K562 (cell line): Measurements from ENCODE around the gene RERE. TPM values are rescaled to one million over a fixed set of nuclear protein-coding genes. Genes with fewer than 3 reads are reported as not detected.

Source experiments
- ATAC-seq: fragments of 200-7000 bp; cut with Tn5 transposase; 3 replicates; pipeline ENCODE4 v1.9.1; 2020; ENCODE audit warnings: moderate library complexity
- BruUV-seq: library from RNA; stranded (reverse); fragments of 400-500 nt; replicated peaks from 2 replicates; lab custom pipeline; 2021; lab: Mats Ljungman, UMichigan
- CTCF ChIA-PET: fragments of 300-600 bp; formaldehyde crosslinking; extraction: SDS; loops from one replicate; lab custom pipeline; 2021; ENCODE audit warnings: low intra/inter-chr PET ratio; lab: Yijun Ruan, JAX
- POLR2A ChIA-PET: fragments of 300-600, 350-650 bp; sonication (Branson Sonifier 250); formaldehyde crosslinking; extraction: SDS; loops from one replicate; lab custom pipeline; 2021; ENCODE audit warnings: antibody characterized with exemption, inconsistent platforms; lab: Yijun Ruan, JAX
- DNase-seq, 4 experiments: peaks; one replicate each; pipeline versions ENCODE4 v3.0.0 to v3.0.0-alpha.2; 2011 to 2018; ENCODE audit warnings: low spot score in 3 of 4, mixed read lengths in 3 of 4; ENCODE audit errors: extremely low read depth in 1 of 4
- FAIRE-seq: peaks from 2 replicates; lab custom pipeline; 2011; peaks lifted over from hg19 to GRCh38; lab: Jason Lieb, UNC
- H2AFZ ChIP-seq: 2 replicates; pipeline ENCODE4 v1.6.0; 2011; ENCODE audit warnings: low read depth, low read length, control low read depth, inconsistent platforms
- H3K27ac ChIP-seq: fragments of 200-600 bp; 3 replicates; pipeline ENCODE4 v1.8.0; 2011; ENCODE audit warnings: low read depth, mild to moderate bottlenecking, control low read depth, inconsistent platforms, low read length, moderate library complexity, mixed read lengths; ENCODE audit errors: extremely low read depth
- H3K27me3 ChIP-seq, 2 experiments: fragments of 300-600 bp in 1 of 2; 2 replicates in 1 of 2; 3 replicates in 1 of 2; pipeline versions ENCODE4 v1.6.0 to v1.8.0; 2011; ENCODE audit warnings: inconsistent platforms in 2 of 2, low read length in 2 of 2, mild to moderate bottlenecking in 1 of 2, mixed read lengths in 1 of 2, moderate library complexity in 1 of 2; ENCODE audit not compliant: control insufficient read depth in 2 of 2, insufficient read depth in 2 of 2
- H3K36me3 ChIP-seq: fragments of 300-600 bp; 3 replicates; pipeline ENCODE4 v1.8.0; 2011; ENCODE audit warnings: mild to moderate bottlenecking, low read length, inconsistent platforms; ENCODE audit not compliant: control insufficient read depth, insufficient read depth
- H3K4me1 ChIP-seq, 2 experiments: fragments of 200-600 bp in 1 of 2; replicated peaks in 1 of 2; 2 replicates in 1 of 2; 3 replicates in 1 of 2; pipeline versions ENCODE4 v1.5.1 to v1.8.0; 2011; ENCODE audit warnings: inconsistent platforms in 2 of 2, low read length in 2 of 2, mild to moderate bottlenecking in 1 of 2, mixed read lengths in 1 of 2, moderate library complexity in 1 of 2; ENCODE audit not compliant: control insufficient read depth in 2 of 2, insufficient read depth in 2 of 2
- H3K4me2 ChIP-seq: 2 replicates; pipeline ENCODE4 v1.6.1; 2011; ENCODE audit warnings: low read length, control low read depth, inconsistent platforms, mixed read lengths; ENCODE audit not compliant: insufficient read depth
- H3K4me3 ChIP-seq: fragments of 200-600 bp; sonication (generic), shearing (Covaris generic); 2 replicates; pipeline ENCODE4 v1.5.1; 2016; ENCODE audit warnings: control low read depth, inconsistent platforms
- H3K79me2 ChIP-seq: fragments of 200-600 bp; 3 replicates; pipeline ENCODE4 v1.8.0; 2011; ENCODE audit warnings: low read length, inconsistent platforms; ENCODE audit not compliant: control insufficient read depth, insufficient read depth
- H3K9ac ChIP-seq, 2 experiments: 2 replicates each; pipeline versions ENCODE4 v1.6.0 to v1.6.1; 2011; ENCODE audit warnings: low read depth in 2 of 2, low read length in 2 of 2, control low read depth in 1 of 2, inconsistent platforms in 1 of 2, mild to moderate bottlenecking in 1 of 2, mixed read lengths in 1 of 2; ENCODE audit not compliant: insufficient read depth in 1 of 2
- H3K9me1 ChIP-seq: one replicate; pipeline ENCODE4 v1.6.0; 2011; ENCODE audit warnings: inconsistent platforms, mild to moderate bottlenecking, low read length, moderate library complexity; ENCODE audit not compliant: control insufficient read depth, insufficient read depth
- H3K9me3 ChIP-seq: replicated peaks from 2 replicates; pipeline ENCODE4 v1.5.1; 2011; ENCODE audit warnings: low read depth, low read length, inconsistent platforms; ENCODE audit not compliant: control insufficient read depth, insufficient read depth
- H4K20me1 ChIP-seq: replicated peaks from 2 replicates; pipeline ENCODE4 v1.6.1; 2011; ENCODE audit warnings: low read length, inconsistent platforms, mixed read lengths; ENCODE audit not compliant: control insufficient read depth, insufficient read depth
- CBFA2T2 ChIP-seq: fragments of 450-650 bp; conservative IDR thresholded peaks from 2 replicates; pipeline ENCODE4 v1.6.1; 2017; ENCODE audit warnings: mild to moderate bottlenecking
- CXXC5 ChIP-seq: fragments of 250-450 bp; sonication (Bioruptor Pico); IDR thresholded peaks from 2 replicates; pipeline ENCODE4 v1.8.0; 2022; ENCODE audit warnings: inconsistent platforms, mild to moderate bottlenecking, moderate library complexity
- ESRRA ChIP-seq: fragments of 450-650 bp; IDR thresholded peaks from 2 replicates; pipeline ENCODE4 v1.6.1; 2014; ENCODE audit warnings: low read depth, mild to moderate bottlenecking, moderate library complexity, borderline replicate concordance
- LARP7 ChIP-seq: fragments of 450-650 bp; IDR thresholded peaks from 2 replicates; pipeline ENCODE4 v1.6.1; 2016
- RAD51 ChIP-seq: fragments of 450-650 bp; IDR thresholded peaks from 2 replicates; pipeline ENCODE4 v1.7.1; 2016; ENCODE audit warnings: low read depth, mild to moderate bottlenecking, borderline replicate concordance
- SP1 ChIP-seq: sonication (generic); formaldehyde crosslinking; IDR thresholded peaks from 2 replicates; pipeline ENCODE4 v1.8.1; 2022; ENCODE audit warnings: mild to moderate bottlenecking, missing genetic modification reagents
- TOE1 ChIP-seq, 2 experiments: fragments of 450-650 bp in 1 of 2; sonication (generic) in 1 of 2; formaldehyde crosslinking in 1 of 2; IDR thresholded peaks; 2 replicates each; pipeline versions ENCODE4 v1.7.1 to v1.8.0; 2016 to 2022; ENCODE audit warnings: borderline replicate concordance in 2 of 2, mild to moderate bottlenecking in 2 of 2, antibody characterized with exemption in 1 of 2, inconsistent platforms in 1 of 2, low read depth in 1 of 2, missing genetic modification reagents in 1 of 2, moderate library complexity in 1 of 2
- XRCC5 ChIP-seq: fragments of 200-400 bp; formaldehyde crosslinking; IDR thresholded peaks from 2 replicates; pipeline ENCODE4 v1.6.1; 2017; ENCODE audit warnings: low read depth, mild to moderate bottlenecking, low read length
- ZEB2 ChIP-seq: fragments of 450-650 bp; IDR thresholded peaks from 2 replicates; pipeline ENCODE4 v1.6.1; 2016
- WGBS: fragments of 100-300 bp; shearing (Covaris generic); methylation state at CpG from one replicate; pipeline ENCODE4 v1.1.6; 2016; ENCODE audit warnings: low coverage, mixed read lengths; ENCODE audit not compliant: insufficient coverage; ENCODE audit errors: missing lambda C conversion rate; 5-methylcytosine and 5-hydroxymethylcytosine counted together
- in situ Hi-C: fragments of 300-500 bp; cut with MboI; formaldehyde crosslinking; loops from 4 replicates; pipeline ENCODE4 v1.15.0; 2018; ENCODE audit warnings: inconsistent platforms, mixed read lengths
- intact Hi-C: fragments of 100-400 bp; cut with micrococcal nuclease; formaldehyde crosslinking; loops from 2 replicates; pipeline ENCODE4 v1.14.2; 2022
- polyA plus RNA-seq, 8 experiments: library from polyadenylated mRNA; depleted of rRNA in 4 of 8; stranded (reverse) in 5 of 8; unstranded in 3 of 8; fragments of >200 nt; fragmentation: Nextera tagmentation in 2 of 8; fragmentation: Illumina TruSeq in 1 of 8; extraction: Ambion mirVana in 2 of 8; extraction: Trizol in 1 of 8; gene quantifications; 2 replicates each; pipeline versions ENCODE4 v1.2.1 to v1.2.3, GENCODE V29; 2011 to 2014; ENCODE audit warnings: inconsistent platforms in 1 of 8, missing spikeins in 1 of 8
- total RNA-seq, 7 experiments: library from RNA; depleted of rRNA in 6 of 7; stranded (reverse); fragments of >200 nt in 6 of 7; fragmentation: Illumina TruSeq in 2 of 7; extraction: Trizol in 2 of 7; gene quantifications; 2 replicates each; pipeline versions ENCODE4 v1.2.1 to v1.2.3, GENCODE V29; 2011 to 2021; ENCODE audit warnings: low replicate concordance in 1 of 7
- TF ChIP-seq, protein P1 (sequence below): fragments of 450-650 bp; formaldehyde crosslinking; IDR thresholded peaks from 2 replicates; pipeline ENCODE4 v1.4.0; 2020; ENCODE audit warnings: mild to moderate bottlenecking, mixed read lengths
- TF ChIP-seq, protein P2 (sequence below), 2 experiments: IDR thresholded peaks in 1 of 2; conservative IDR thresholded peaks in 1 of 2; 2 replicates each; pipeline ENCODE4 v1.6.1; 2016; ENCODE audit warnings: low read depth in 2 of 2, mild to moderate bottlenecking in 1 of 2, missing compliant biosample characterization in 1 of 2, missing genetic modification characterization in 1 of 2, moderate library complexity in 1 of 2

The RERE gene
- total and polyA plus RNA-seq, 9 of the 15 experiments (the other 6 are each of a cell fraction or from before 2014, with no cell fraction given): 3.0 to 51.5 (median 13.4) TPM

DNA sequence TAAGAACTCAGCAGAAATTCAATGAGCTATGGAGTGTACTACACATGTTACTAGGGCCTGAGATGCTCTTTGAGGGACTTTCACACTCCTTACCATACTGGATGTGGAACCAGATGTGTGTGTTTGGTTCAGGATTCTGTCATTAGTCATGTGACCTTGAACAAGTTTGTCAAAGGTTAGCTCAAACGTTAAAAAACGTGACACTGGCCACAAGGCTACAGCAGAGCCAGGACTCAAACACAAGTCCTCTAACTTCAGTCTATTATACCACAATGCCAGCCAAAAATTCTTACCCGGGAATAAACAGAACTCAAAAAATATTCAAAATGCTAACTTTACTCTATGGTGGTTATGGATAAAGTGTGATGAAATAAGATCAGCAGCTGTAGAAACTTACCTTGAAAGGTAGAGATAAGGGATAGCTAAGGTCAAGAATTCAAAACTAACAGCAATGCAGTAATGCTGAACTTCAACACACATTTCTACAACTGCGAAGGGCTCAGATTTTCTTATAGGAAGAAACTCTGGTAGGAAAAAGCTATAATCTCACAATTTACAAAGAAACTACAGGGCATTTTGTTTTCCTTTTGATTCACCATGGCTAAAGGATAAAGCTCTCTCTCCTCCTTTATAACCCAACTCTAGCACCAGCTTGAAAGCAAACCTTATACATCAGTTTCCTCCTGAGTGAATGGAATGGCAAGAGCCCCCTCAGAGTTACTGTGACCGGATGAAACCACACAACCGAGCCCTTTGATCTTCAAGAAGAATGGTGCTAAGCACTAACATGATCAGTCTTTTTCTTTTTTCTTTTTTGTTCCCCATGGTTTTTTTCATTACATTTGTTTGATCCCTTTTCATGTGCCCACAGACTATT lies 265.6 kb downstream of the RERE start:
- peaks cover 34% of the 10 kb centered on the region; the same call in 2 of the 3 replicates for H3K36me3 ChIP-seq
- H3K9ac ChIP-seq: no peak overlapping the region
- ChIA-PET POLR2A (interaction anchor here (0.6 to 2.4 kb wide), 7 partner anchors 9 to 327 kb away, joined by 3 to 7 read pairs (median 3); partner anchors contain the start of gene ENO1), CTCF (no interaction called here)
- H3K9me3 ChIP-seq: no peaks in the 10 kb centered on the region
- no peak; the same call in 1 of the 3 replicates for ATAC-seq
- peaks cover 7% of the 10 kb centered on the region for H3K9me1 ChIP-seq
- no peak for FAIRE-seq
- H4K20me1 ChIP-seq: no peaks in the 10 kb centered on the region
- in situ Hi-C loops: no loop called here
- no peaks in the 10 kb centered on the region for H3K27me3 ChIP-seq
- H3K4me3 ChIP-seq: no peak overlapping the region
- intact Hi-C loops: no loop called here
- TF ChIP-seq LARP7: no peak
- no peak for TF ChIP-seq SP1 (CRISPR knock-in tag)
- no peak for TF ChIP-seq XRCC5
- peak; percentile 65; the same call in 1 of the 2 replicates for TF ChIP-seq ESRRA
- TF ChIP-seq, protein P1, sequence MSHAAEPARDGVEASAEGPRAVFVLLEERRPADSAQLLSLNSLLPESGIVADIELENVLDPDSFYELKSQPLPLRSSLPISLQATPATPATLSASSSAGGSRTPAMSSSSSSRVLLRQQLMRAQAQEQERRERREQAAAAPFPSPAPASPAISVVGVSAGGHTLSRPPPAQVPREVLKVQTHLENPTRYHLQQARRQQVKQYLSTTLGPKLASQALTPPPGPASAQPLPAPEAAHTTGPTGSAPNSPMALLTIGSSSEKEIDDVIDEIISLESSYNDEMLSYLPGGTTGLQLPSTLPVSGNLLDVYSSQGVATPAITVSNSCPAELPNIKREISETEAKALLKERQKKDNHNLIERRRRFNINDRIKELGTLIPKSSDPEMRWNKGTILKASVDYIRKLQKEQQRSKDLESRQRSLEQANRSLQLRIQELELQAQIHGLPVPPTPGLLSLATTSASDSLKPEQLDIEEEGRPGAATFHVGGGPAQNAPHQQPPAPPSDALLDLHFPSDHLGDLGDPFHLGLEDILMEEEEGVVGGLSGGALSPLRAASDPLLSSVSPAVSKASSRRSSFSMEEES (CRISPR knock-in tag): peak; percentile 90
- peak; percentile 57; the same call in 1 of the 2 replicates for TF ChIP-seq TOE1 (IDR thresholded peaks at IDR 0.05; ENCODE audit: borderline replicate concordance)
- no peak for TF ChIP-seq TOE1 (CRISPR knock-in tag; IDR thresholded peaks at IDR 0.05; ENCODE audit: borderline replicate concordance, low read depth)
- no peak for TF ChIP-seq CBFA2T2
- peak; percentile 15; the same call in 1 of the 2 replicates for TF ChIP-seq CXXC5 (CRISPR knock-in tag)
- TF ChIP-seq ZEB2: peak; percentile 36; the same call in 1 of the 2 replicates
- TF ChIP-seq RAD51: peak; percentile 44; the same call in 1 of the 2 replicates
- TF ChIP-seq, protein P2, sequence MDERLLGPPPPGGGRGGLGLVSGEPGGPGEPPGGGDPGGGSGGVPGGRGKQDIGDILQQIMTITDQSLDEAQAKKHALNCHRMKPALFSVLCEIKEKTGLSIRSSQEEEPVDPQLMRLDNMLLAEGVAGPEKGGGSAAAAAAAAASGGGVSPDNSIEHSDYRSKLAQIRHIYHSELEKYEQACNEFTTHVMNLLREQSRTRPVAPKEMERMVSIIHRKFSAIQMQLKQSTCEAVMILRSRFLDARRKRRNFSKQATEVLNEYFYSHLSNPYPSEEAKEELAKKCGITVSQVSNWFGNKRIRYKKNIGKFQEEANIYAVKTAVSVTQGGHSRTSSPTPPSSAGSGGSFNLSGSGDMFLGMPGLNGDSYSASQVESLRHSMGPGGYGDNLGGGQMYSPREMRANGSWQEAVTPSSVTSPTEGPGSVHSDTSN (CRISPR knock-in tag; IDR thresholded peaks at IDR 0.05; ENCODE audit: low read depth): no peak
- TF ChIP-seq, protein P2 (tag; conservative IDR thresholded peaks at IDR 0.05; ENCODE audit: low read depth): no peak
- no peak overlapping the region for H2AFZ ChIP-seq
- BruUV-seq: no TSS peak
- peaks cover 4% of the 10 kb centered on the region; the same call in 2 of the 3 replicates for H3K79me2 ChIP-seq
- no peak overlapping the region for H3K4me2 ChIP-seq
- no peak for DNase-seq
- 56% methylated on average over 6 of the region's 6 CpGs for WGBS
- peaks cover 0 to 4% of the 10 kb centered on the region in 2 experiments; a peak in 2 of 5 replicates for H3K4me1 ChIP-seq
- no peak overlapping the region for H3K27ac ChIP-seq
